GM12865 (cell line): ENCODE results near the gene PSMB7.

ENCODE experiments used
- DNase-seq: peaks from one replicate; pipeline ENCODE4 v3.0.0; 2010; ENCODE audit warnings: low read depth
- H3K4me3 ChIP-seq: 2 replicates; pipeline ENCODE4 v1.5.1; 2011; ENCODE audit warnings: mild to moderate bottlenecking, low read depth, low read length, control low read depth
- TF ChIP-seq, protein P1 (sequence below): IDR thresholded peaks from 2 replicates; pipeline ENCODE4 v1.5.1; 2011; ENCODE audit warnings: low read length, control low read depth, low read depth, inconsistent platforms; ENCODE audit not compliant: insufficient read depth; ENCODE audit errors: missing control alignments

PSMB7 gene

DNA sequence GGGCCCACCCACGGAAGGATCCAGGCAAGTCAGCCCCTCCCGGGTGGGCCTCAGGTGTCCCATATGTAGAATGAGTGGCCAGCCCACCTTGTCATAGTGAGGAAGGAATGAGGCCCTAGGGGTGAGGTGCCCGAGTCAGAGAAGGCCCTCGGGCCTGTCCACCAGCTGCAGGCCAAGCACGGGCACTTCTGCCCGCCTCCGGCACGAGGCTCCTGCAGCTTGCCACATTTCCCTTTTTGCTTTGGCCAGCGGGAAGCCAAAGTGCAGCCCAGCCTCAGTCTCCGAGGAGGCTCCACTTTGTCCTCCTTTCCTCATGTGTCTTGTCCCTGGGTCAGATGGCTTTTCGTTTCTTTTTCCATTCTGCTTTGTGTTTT lies 72.9 kb downstream of the PSMB7 start:
- TF ChIP-seq, protein P1, sequence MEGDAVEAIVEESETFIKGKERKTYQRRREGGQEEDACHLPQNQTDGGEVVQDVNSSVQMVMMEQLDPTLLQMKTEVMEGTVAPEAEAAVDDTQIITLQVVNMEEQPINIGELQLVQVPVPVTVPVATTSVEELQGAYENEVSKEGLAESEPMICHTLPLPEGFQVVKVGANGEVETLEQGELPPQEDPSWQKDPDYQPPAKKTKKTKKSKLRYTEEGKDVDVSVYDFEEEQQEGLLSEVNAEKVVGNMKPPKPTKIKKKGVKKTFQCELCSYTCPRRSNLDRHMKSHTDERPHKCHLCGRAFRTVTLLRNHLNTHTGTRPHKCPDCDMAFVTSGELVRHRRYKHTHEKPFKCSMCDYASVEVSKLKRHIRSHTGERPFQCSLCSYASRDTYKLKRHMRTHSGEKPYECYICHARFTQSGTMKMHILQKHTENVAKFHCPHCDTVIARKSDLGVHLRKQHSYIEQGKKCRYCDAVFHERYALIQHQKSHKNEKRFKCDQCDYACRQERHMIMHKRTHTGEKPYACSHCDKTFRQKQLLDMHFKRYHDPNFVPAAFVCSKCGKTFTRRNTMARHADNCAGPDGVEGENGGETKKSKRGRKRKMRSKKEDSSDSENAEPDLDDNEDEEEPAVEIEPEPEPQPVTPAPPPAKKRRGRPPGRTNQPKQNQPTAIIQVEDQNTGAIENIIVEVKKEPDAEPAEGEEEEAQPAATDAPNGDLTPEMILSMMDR: no peak
- no peak overlapping the region for H3K4me3 ChIP-seq
- DNase-seq: no peak

DNA sequence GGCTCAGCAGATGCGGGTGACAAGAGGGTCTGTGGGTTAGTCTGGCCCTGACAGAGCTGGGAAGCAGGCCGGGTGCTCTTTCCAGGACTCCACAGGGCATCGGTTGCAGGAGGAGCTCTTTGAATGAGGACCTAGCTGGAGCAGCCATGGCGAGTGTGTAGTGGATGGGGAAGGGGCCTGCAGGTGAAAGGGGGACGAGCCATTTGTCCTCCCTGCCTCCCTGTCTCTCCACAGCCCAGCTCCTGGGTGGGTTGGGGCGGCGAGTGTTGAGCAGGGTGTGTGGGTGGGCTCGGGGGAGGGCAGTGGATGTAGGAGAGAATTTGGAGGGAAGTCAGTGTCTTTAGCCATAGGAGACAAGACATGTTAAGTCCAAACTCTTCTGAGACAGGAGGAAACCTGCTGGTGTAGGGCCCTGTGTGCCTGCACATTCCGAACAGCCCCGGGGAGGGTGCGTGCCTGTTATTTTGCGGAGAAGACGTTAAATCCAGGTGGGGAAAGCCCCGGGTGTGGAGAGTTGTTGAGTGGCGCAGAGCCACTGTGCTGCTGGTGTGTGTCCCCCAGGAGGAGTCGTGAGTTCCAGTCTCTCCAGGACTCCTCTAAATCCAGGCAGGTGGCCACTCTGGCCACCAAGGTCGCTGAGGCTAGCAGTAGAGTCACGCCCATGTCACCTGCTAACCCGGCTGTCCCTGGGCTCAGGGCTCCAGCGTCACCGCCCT lies 73.6 kb downstream of the PSMB7 start:
- TF ChIP-seq, protein P1: no peak
- DNase-seq: no peak
- no peak overlapping the region for H3K4me3 ChIP-seq

DNA sequence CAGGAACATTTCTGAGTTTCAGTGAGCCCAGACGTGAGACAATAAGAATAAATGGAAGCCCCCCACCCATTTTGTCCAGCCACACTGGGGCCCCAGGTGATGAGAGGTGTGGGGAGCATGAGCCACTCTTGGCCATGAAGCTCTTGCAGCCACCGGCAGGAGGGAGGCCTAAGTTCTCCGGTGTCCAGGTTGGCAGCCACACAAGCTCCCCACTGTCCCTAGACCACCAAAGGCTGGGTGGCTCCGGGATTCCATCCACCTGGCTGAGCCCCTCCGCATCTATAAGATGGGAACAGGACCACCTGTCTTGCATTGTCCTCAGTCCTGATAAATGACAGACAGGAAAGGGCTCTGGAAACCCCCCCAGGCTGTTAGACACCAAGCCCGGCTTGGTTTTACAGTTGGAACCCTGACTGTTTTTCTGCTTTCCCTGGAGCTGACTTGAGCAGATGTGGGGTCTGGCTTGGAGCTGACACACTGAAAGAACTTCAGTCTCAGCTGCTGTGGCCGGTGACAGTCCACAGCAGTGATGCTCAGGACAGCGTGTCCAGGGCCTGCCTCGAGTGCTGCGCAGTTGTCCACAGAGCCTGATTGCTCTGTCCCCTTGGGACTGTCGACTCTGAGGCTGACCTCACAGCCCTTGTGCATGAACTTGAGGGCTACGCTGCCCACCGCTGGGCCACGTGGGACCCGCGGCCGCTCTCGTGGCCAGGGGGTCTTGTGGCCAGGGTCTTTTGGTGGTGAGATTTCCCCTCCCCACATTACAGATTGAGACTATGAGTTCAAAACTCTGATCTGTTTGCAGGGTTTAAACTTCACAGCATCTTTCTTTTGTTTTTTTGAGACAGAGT lies 74.8 kb downstream of the PSMB7 start:
- no peak for DNase-seq
- TF ChIP-seq, protein P1: no peak
- no peak overlapping the region for H3K4me3 ChIP-seq

DNA sequence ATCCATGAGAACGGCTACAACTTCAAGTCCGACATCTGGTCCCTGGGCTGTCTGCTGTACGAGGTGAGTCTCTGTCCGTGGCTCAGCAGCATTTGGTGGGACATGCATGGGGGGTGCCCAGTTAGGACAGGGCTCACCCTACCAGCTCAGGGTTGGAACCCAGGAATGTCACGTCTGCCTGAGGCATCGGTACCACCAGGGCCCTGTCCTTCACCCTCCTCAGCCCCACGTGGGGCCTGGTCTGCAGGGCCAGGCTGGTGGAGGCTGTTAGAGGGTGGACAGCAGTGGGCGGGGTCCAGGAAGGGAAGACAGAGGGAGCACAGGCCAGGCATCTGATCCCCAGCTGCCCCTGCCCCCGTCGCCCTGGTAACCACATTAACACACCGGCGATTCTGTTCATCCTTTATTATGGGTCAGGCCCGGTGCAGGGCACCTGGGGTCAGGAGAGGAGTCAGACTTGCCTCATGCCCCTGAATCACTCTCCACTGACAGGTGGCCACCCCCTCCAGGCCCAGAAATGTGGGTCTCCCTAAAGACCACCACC lies 75.6 kb downstream of the PSMB7 start:
- no peak for DNase-seq
- TF ChIP-seq, protein P1: no peak
- H3K4me3 ChIP-seq: no peak overlapping the region

DNA sequence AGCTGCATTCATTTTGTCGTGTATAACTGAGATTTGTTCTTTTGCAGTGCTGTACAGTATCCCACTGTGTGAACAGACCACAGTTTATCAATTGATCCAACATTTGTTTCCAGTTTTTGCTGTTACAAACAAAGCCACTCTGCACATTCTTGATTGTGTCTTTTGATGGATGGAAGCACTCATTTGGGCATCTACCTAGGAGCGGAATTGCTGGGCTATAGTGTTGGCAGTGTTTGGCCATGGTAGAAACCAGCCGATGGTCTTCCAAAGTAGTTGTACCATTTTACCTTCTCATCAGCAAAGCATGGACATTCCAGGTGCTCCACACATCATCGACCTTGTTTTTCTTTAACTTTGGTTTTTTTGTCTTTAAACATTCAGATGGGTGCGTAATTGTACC lies 77.7 kb downstream of the PSMB7 start:
- TF ChIP-seq, protein P1: no peak
- no peak overlapping the region for H3K4me3 ChIP-seq
- DNase-seq: no peak

DNA sequence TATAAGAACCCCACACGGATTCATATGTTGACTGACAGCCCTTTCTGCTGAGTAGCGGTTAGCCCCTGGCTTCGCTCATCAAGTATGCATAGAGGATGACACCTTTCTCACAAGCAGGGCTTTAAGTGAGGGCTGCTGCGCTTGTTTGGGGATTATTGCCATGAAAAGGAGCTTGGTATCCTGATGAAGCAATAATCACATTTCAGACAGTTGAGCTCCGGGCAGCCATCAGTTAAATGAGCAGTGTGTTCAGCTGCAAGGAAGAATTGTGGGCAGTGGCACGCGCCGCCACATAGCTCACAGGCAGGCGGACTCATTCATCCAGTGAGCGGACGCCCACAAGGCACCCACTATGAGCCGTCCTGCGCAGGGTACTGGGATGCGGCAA lies 79.9 kb downstream of the PSMB7 start:
- no peak for DNase-seq
- H3K4me3 ChIP-seq: no peak overlapping the region
- TF ChIP-seq, protein P1: no peak
